ENCODE data around the gene FTO.

- no peak for TF ChIP-seq CTCF (IDR thresholded peaks at IDR 0.05)
- TF ChIP-seq EZH2phosphoT487 (IDR thresholded peaks at IDR 0.05): no peak
- no peak for TF ChIP-seq EZH2 (IDR thresholded peaks at IDR 0.05)
Observed at GRCh38 chr16:54073356-54073755, 369.4 kb downstream of the FTO start.
